Sigmoid colon (tissue), 4 donors: ENCODE data around the gene SLC12A5.

Source experiments
- EP300 ChIP-seq, 4 donors: sonication (generic); formaldehyde crosslinking; IDR thresholded peaks; one replicate each; pipeline ENCODE4 v1.6.1; 2017; ENCODE audit warnings: antibody characterized with exemption in 4 of 4
- POLR2A ChIP-seq, 2 donors: fragments of 450-650 bp; IDR thresholded peaks; one replicate each; pipeline ENCODE4 v1.6.1; 2016; ENCODE audit warnings: antibody characterized with exemption in 2 of 2, mild to moderate bottlenecking in 2 of 2, moderate library complexity in 2 of 2
- TF ChIP-seq, protein P1 (sequence below), 4 experiments: fragments of 450-650 bp in 3 of 4; fragments of 200-600 bp in 1 of 4; IDR thresholded peaks; one replicate each; pipeline ENCODE4 v1.5.1; 2016 to 2019; ENCODE audit warnings: antibody characterized with exemption in 4 of 4, mild to moderate bottlenecking in 3 of 4, moderate library complexity in 2 of 4

DNA sequence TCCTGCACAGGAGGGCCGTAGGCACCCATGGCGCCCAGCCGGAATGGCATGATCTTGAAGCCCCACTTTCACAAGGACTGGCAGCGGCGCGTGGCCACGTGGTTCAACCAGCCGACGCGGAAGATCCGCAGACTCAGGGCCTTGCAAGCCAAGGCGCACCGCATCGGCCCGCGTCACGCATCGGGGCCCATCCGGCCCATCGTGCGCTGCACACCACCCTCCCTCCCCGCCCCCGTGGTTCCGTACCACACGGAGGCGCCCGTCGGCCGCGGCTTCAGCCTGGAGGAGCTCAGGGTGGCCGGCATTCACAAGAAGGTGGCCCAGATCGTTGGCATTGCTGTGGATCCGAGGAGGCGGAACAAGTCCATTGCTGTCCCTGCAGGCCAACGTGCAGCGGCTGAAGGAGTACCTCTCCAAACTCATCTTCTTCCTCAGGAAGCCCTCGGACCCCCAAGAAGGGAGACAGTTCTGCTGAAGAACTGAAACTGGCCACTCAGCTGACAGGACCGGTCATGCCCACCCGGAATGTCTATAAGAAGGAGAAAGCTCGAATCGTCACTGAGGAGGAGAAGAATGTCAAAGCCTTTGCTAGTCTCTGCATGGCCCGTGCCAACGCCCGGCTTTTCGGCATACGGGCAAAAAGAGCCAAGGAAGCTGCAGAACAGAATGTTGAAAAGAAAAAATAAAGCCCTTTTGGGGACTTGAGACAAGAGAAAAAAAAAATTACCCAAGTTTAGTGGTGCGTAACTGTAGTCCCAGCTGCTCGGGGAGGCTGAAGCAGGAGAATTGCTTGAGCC lies 70.7 kb downstream of the SLC12A5 start:
- TF ChIP-seq, protein P1, sequence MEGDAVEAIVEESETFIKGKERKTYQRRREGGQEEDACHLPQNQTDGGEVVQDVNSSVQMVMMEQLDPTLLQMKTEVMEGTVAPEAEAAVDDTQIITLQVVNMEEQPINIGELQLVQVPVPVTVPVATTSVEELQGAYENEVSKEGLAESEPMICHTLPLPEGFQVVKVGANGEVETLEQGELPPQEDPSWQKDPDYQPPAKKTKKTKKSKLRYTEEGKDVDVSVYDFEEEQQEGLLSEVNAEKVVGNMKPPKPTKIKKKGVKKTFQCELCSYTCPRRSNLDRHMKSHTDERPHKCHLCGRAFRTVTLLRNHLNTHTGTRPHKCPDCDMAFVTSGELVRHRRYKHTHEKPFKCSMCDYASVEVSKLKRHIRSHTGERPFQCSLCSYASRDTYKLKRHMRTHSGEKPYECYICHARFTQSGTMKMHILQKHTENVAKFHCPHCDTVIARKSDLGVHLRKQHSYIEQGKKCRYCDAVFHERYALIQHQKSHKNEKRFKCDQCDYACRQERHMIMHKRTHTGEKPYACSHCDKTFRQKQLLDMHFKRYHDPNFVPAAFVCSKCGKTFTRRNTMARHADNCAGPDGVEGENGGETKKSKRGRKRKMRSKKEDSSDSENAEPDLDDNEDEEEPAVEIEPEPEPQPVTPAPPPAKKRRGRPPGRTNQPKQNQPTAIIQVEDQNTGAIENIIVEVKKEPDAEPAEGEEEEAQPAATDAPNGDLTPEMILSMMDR (IDR thresholded peaks at IDR 0.05) = no peak
- TF ChIP-seq POLR2A (IDR thresholded peaks at IDR 0.05) (no peak), EP300 (IDR thresholded peaks at IDR 0.05) (no peak)
